ENCODE data around the gene OTUB1.
"Not testable (repeated sequence)": the region's sequence is repeated elsewhere in the genome, so short reads cannot be mapped to it uniquely, and the experiment has no call there.

OTUB1 gene

GRCh38 chr11:63986156-63986931 lies at the start of gene OTUB1:
Gene OTUB1, plus strand, starts transcription at chr11:63986438. Its CDS starts 19 bp downstream, at chr11:63986457.
- peak; percentile 88 for DNase-seq

- DNase-seq = no peak
These were observed 48.3 kb upstream of the OTUB1 start for GRCh38 chr11:63937713-63938478.

- peak; percentile 97 for DNase-seq
These were observed 47.5 kb upstream of the OTUB1 start, which contains the start of gene NAA40 for GRCh38 chr11:63938479-63939396. Gene NAA40, plus strand, starts transcription at chr11:63939002. Its CDS starts 95 bp downstream, at chr11:63939097.

GRCh38 chr11:63939397-63939891 lies 46.8 kb upstream of the OTUB1 start:
- no peak for DNase-seq

- DNase-seq = no peak
These were observed 45.5 kb upstream of the OTUB1 start for GRCh38 chr11:63940786-63941185.

- DNase-seq = no peak
These were observed 44.3 kb upstream of the OTUB1 start for GRCh38 chr11:63941901-63942300.

- DNase-seq = no peak
These were observed 43.4 kb upstream of the OTUB1 start for GRCh38 chr11:63942803-63943202.

GRCh38 chr11:63944987-63945386 lies 41.3 kb upstream of the OTUB1 start:
- no peak for DNase-seq

- DNase-seq = peak; percentile 60
These were observed 40.6 kb upstream of the OTUB1 start for GRCh38 chr11:63945477-63946163.

GRCh38 chr11:63951779-63952536 lies 34.3 kb upstream of the OTUB1 start:
- no peak for DNase-seq

- DNase-seq = no peak
These were observed 33.7 kb upstream of the OTUB1 start for GRCh38 chr11:63952570-63952969.

GRCh38 chr11:63958008-63958407 lies 28.2 kb upstream of the OTUB1 start:
- no peak for DNase-seq

GRCh38 chr11:63961608-63962412 lies 24.4 kb upstream of the OTUB1 start:
- peak; percentile 34 for DNase-seq

GRCh38 chr11:63963895-63964294 lies 22.3 kb upstream of the OTUB1 start:
- DNase-seq = not testable (repeated sequence)

GRCh38 chr11:63966444-63966843 lies 19.8 kb upstream of the OTUB1 start:
- DNase-seq = no peak

- no peak for DNase-seq
These were observed 16.8 kb upstream of the OTUB1 start for GRCh38 chr11:63969461-63969860.

GRCh38 chr11:63970902-63971301 lies 15.3 kb upstream of the OTUB1 start:
- no peak for DNase-seq

- not testable (repeated sequence) for DNase-seq
These were observed 12.4 kb upstream of the OTUB1 start for GRCh38 chr11:63973912-63974258.

- peak; percentile 98 for DNase-seq
These were observed 11.7 kb upstream of the OTUB1 start, which contains the start of gene COX8A for GRCh38 chr11:63974259-63975143. Gene COX8A, plus strand, starts transcription at chr11:63974620. Its CDS starts 61 bp downstream, at chr11:63974681.

Data from NCI-H1417 treated with DMSO at 0.1 percent for 48 hours (cell line).